HG03103 (cell line): ENCODE results near the gene TGM5.
"Not testable (repeated sequence)": the region's sequence is repeated elsewhere in the genome, so short reads cannot be mapped to it uniquely, and the experiment has no call there.

Source experiments
- ATAC-seq: cut with Tn5 transposase; IDR thresholded peaks from one replicate; pipeline ENCODE4 v1.9.1; 2021; ENCODE audit warnings: low read depth; ENCODE audit not compliant: unreplicated experiment

TGM5 gene

GRCh38 chr15:43276563-43277200 is 10.0 kb upstream of the TGM5 start:
- no peak for ATAC-seq

- ATAC-seq = no peak
These were observed 9.2 kb upstream of the TGM5 start for GRCh38 chr15:43275740-43276562.

- ATAC-seq = no peak
These were observed 7.4 kb upstream of the TGM5 start for GRCh38 chr15:43274136-43274535.

GRCh38 chr15:43273243-43273642 is 6.5 kb upstream of the TGM5 start:
- no peak for ATAC-seq

DNA sequence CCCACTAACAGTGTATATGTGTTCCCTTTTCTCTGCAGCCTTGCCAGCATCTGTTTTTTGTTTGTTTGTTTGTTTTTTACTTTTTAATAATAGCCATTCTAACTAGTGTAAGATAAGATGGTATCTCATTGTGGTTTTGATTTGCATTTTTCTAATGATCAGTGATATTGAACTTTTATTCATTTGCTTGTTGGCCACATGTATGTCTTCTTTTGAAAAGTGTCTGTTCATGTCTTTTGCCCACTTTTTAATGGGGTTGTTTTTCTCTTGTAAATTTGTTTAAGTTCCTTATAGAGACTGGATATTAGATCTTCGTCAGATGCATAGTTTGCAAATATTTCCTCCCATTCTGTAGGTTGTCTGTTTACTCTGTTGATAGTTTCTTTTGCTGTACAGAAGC is 5.2 kb upstream of the TGM5 start:
- not testable (repeated sequence) for ATAC-seq

GRCh38 chr15:43270676-43271306 is 4.1 kb upstream of the TGM5 start:
- ATAC-seq = no peak

DNA sequence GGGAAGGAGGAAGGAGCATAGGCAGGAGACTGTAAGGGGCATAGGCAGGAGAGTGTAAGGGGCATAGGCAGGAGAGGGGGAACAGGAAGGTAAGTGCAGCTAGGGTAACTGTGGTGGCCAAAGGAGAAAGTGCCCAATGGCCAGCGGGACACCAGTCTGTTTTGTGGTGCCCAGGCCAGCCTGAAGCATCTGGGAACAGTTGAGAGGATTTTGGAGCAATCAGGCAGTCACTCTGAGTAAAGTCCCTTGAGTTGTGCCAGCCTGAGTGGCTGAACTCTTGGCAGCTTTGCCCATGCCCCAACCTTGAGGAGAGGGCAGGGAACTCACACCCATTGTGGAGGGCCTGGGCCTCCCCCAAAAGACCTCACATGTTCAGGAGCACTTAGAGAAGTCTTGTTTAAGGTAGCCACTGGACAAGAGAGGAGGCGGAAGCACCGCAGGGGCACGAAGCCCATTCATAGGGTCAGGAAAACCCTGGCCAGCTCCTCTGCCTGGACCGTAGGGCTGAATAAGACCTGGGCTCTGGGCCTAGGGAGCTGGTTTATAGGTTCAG is 3.5 kb upstream of the TGM5 start:
- no peak for ATAC-seq

DNA sequence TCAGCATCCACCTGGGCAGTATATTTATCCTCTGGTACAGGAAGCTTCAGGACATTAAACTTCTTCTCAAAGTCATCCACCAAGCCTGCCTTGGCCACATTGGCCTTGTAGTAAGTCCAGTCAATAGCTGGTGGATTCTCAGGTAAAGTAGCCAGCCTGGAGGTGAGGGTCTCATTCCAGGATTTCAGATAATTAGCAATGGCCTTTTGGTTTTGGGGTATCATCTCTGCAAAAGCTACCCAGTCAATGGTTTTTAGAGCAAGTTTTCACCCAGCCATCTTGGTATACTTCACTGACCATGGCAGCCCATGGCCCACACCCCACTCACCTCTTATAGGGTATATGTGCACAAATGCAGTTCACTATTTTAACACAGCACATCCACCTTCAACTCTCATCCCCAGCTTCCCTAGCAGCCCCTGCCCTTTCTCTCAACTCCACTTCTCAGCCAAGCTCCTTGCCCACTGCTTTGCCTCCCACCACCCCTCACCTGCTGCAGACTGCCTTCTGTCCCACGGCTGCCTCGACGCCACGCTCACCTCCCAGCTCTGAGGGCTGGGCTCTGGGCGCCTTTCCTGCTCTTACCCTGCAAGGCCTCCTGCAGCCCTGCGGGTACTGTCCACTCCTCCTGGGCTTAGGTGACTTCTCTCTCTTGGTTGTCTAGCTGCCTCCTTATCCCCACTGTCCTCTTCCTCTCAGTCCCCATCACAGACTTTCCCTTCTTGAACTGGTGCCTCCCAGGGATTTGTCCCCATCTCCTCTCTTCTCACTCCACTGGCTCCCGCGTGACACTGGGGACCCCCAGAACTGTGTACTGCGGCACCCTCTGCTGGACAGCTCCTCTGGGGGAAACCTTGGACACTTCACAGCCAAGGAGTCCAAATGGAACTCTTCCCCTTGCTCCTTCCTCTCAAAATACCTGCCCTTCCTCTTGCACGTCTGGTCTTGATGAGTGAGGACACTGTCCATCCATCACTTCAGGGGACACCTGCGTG is 1.7 kb upstream of the TGM5 start:
- ATAC-seq = no peak

DNA sequence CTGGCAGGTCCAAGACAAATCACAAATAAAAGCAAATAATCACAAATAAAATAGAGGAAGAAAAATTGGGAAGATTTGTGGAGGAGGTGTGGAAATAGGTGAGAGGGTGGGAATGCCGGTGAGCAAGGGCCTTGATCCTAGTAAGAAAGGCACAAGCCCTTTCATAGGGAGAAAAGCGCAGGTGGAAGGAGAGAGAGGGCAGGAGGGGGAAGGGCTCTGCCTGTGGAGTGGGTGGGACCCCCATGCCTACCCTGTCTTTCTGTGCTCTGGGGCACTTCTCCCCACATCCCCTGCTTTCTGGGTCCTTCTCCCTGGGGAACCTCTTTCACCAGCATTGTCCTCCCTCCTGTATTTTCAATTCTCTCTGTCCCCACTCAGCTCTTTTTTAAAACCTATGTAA is 711 bp upstream of the TGM5 start:
- ATAC-seq = no peak

DNA sequence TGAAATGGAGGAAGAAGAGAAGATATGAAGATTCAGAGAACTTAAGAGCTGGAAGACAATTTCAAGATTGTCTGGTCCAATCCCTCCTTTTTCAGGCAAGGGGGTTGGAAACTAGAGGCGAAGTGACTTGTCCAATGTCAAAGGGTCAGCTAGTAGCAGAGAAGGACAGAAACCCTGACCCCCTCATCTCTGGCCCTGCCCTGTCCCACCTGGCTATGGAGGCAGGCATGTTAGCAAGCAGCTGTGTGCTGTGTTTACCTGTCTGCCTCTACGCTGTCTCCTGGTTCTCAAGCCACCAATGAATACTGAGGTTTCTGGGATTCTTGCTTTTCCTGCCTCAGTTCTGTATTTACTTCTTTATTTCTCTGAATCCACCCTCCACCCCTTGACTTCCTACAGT is 342 bp downstream of the TGM5 start:
- no peak for ATAC-seq

GRCh38 chr15:43260011-43260615 is 6.6 kb downstream of the TGM5 start:
- ATAC-seq = no peak

- ATAC-seq = no peak
These were observed 7.9 kb downstream of the TGM5 start for GRCh38 chr15:43258781-43259180.

DNA sequence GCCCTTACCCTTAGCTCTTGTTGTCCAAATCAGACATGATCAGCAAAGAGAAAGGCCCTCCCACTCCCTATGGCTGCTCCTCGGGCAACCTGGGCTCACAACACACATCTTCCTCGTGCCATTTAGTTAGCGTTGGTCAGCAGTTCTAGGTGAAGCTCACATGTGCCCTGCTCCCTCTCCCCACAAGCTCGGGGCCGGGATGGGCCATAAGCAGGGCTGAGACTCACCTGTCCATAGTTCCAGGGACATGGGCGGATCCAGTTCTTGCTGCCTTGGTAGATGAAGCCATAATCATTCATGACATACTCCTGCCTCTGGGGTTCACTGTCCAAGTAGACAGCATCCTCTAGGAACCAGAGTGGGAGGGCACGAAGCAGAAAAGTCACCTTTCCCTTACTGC is 10.4 kb downstream of the TGM5 start:
- no peak for ATAC-seq

DNA sequence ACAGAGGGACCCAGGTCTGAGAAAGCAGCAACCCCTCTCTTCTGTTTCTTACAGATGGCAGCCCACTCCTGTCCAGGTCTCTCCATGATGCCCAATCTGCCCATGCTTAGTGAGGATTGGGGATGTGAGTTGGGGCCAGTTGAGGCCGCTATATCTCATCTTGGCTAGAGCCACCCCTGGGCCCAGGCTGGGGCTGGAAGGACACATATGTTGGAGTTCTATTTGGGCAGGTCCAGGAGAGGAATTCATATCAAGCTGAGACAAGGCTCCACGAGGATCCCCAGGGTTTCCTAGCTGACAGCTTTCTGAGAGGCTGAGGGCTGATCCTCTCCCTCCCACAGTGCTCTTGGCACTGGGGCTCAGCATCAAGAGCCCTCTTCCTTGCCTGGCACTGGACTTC is 11.4 kb downstream of the TGM5 start:
- ATAC-seq = no peak

- ATAC-seq = no peak
These were observed 13.0 kb downstream of the TGM5 start for GRCh38 chr15:43253431-43254403.

- no peak for ATAC-seq
These were observed 14.9 kb downstream of the TGM5 start for GRCh38 chr15:43251871-43252250.

DNA sequence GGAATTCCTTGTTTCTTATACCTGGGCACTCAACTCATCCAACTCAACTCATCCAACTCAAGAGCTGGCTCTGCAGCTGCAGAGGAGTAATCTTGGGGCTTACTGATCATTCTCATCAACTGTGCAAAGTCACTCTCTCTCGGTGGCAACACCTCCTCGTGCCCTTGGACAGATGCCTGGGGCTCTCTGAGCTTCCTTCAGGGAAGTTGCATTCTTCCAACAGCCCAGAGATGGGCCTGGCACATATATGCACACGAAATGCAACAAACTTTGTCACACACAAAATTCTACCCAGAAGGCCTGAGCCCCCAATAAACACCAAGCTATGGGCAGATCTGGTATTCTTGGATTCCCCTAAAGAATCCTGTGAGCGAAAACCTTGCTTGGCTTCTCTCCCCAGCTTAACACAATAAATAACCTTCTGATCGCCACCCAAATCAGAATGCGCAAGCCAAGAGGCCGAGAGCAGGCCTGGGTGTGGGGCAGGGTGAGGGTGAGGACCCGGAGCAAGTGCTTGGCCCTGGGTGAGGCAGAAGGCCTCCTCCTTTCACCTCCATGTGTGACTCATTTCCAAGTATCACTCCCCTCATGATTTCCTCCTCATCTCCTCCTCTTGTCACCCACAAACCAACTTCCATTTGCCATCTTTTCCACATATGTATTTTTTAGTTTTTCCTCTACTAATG is 15.4 kb downstream of the TGM5 start:
- no peak for ATAC-seq

GRCh38 chr15:43250785-43251184 is 15.9 kb downstream of the TGM5 start:
- ATAC-seq = no peak
